Parathyroid adenoma (tissue), 2 donors: ENCODE results near the gene CLEC2L.

Experiments used
- H2AFZ ChIP-seq: fragments of 300-600 bp; sonication (generic); one replicate; pipeline ENCODE4 v1.7.0; 2017; ENCODE audit warnings: antibody characterized with exemption, mild to moderate bottlenecking
- H3K27ac ChIP-seq: fragments of 300-600 bp; sonication (generic); one replicate; pipeline ENCODE4 v1.7.0; 2017
- H3K27me3 ChIP-seq: fragments of 300-600 bp; sonication (generic); one replicate; pipeline ENCODE4 v1.7.0; 2017; ENCODE audit warnings: low read length; ENCODE audit not compliant: control insufficient read depth, insufficient read depth
- H3K36me3 ChIP-seq: fragments of 300-600 bp; sonication (generic); one replicate; pipeline ENCODE4 v1.7.0; 2017; ENCODE audit warnings: low read length; ENCODE audit not compliant: control insufficient read depth, insufficient read depth
- H3K4me1 ChIP-seq: fragments of 300-600 bp; sonication (generic); one replicate; pipeline ENCODE4 v1.7.0; 2017; ENCODE audit warnings: control low read depth
- H3K4me2 ChIP-seq: fragments of 300-600 bp; sonication (generic); one replicate; pipeline ENCODE4 v1.7.0; 2017; ENCODE audit warnings: low read length
- H3K4me3 ChIP-seq: fragments of 300-600 bp; sonication (generic); one replicate; pipeline ENCODE4 v1.7.0; 2017; ENCODE audit warnings: low read depth, low read length
- H3K79me2 ChIP-seq: fragments of 300-600 bp; sonication (generic); one replicate; pipeline ENCODE4 v1.7.0; 2017; ENCODE audit warnings: control low read depth
- H3K9ac ChIP-seq: fragments of 300-600 bp; sonication (generic); one replicate; pipeline ENCODE4 v1.7.0; 2017; ENCODE audit warnings: mild to moderate bottlenecking
- H3K9me3 ChIP-seq: fragments of 300-600 bp; sonication (generic); one replicate; pipeline ENCODE4 v1.7.0; 2017; ENCODE audit warnings: low read length; ENCODE audit not compliant: control insufficient read depth
- TF ChIP-seq, protein P1 (sequence below): fragments of 300-600 bp; sonication (generic); IDR thresholded peaks from one replicate; pipeline ENCODE4 v1.7.0; 2017; ENCODE audit warnings: antibody characterized with exemption, mild to moderate bottlenecking
- donor health status: primary hyperparathyroidism.

Gene CLEC2L

DNA sequence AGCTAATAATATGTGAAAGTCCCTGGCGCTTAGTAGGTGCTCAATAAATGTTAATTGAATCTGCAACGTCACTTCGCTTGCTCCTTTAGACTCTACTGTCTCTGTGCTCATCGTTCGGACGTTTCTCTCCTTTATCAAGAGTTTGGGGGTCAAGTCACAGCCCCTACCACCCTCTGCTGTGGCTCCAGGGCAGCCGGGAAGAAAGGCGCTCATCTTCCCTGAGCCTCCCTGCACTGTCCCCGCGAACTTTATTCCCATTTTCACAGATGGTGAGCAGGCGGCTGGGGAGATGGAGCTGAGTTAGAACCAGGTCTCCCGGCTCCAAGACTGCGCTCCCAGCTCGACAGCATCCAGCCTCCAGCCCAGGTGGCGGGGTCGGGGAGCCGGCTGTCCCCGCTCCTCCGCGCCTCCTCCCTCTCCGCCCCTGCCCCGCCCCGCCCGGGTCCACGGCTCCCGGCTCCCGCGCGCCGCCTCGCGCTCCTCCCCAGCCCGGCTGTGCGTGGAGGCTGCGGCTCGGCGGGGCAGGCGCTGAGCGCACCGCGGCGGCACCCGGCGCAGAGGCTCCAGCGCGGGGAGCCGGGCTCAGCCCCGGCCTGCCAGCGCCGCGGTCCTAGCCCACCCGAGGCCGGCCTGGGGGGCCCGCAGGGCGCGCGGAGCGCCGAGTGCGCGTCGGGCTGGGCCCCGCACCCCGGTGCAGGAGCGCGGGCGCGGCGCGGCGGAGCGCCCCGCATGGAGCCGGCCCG lies at the start of gene CLEC2L:
Gene CLEC2L (plus strand): TSS at position 487 of the 743 bp plus-strand sequence. CDS start 243 bp downstream, at position 730.
- Histone ChIP-seq H3K27me3 (no peaks in the 10 kb centered on the region), H3K4me2 (peak within 1 kb of the TSS; percentile 72), H3K4me1 (peaks cover 4% of the 10 kb centered on the region), H3K36me3 (no peaks in the 10 kb centered on the region), H3K79me2 (no peaks in the 10 kb centered on the region), H2AFZ (peak within 1 kb of the TSS; percentile 87), H3K27ac (no peak within 1 kb of the TSS), H3K9me3 (no peaks in the 10 kb centered on the region), H3K4me3 (peak within 1 kb of the TSS; percentile 22), H3K9ac (no peak within 1 kb of the TSS)
- TF ChIP-seq, protein P1, sequence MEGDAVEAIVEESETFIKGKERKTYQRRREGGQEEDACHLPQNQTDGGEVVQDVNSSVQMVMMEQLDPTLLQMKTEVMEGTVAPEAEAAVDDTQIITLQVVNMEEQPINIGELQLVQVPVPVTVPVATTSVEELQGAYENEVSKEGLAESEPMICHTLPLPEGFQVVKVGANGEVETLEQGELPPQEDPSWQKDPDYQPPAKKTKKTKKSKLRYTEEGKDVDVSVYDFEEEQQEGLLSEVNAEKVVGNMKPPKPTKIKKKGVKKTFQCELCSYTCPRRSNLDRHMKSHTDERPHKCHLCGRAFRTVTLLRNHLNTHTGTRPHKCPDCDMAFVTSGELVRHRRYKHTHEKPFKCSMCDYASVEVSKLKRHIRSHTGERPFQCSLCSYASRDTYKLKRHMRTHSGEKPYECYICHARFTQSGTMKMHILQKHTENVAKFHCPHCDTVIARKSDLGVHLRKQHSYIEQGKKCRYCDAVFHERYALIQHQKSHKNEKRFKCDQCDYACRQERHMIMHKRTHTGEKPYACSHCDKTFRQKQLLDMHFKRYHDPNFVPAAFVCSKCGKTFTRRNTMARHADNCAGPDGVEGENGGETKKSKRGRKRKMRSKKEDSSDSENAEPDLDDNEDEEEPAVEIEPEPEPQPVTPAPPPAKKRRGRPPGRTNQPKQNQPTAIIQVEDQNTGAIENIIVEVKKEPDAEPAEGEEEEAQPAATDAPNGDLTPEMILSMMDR = no peak

DNA sequence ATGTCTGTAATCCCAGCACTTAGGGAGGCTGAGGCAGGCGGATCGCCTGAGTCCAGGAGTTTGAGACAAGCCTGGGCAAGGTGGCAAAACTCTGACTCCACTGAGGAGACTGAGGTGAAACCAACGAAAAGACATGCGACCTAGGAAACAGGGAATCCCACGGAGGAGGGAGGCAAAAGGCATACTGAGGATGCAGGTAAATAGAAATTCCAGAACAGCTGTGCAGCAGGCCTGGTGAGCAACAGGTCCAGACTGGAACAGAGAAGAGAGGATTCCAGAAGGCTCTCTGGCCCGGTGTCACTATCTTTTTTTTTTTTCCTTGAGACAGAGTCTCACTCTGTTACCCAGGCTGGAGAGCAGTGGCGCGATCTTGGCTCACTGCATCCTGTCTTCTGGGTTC lies 47.3 kb upstream of the CLEC2L start:
- no peak overlapping the region for H3K4me3 ChIP-seq
- no peak overlapping the region for H3K27ac ChIP-seq
- peaks cover 2% of the 10 kb centered on the region for H3K4me1 ChIP-seq
- H3K9me3 ChIP-seq = no peaks in the 10 kb centered on the region
- H3K27me3 ChIP-seq = no peaks in the 10 kb centered on the region
- no peaks in the 10 kb centered on the region for H3K79me2 ChIP-seq
- no peaks in the 10 kb centered on the region for H3K36me3 ChIP-seq
- TF ChIP-seq, protein P1 = no peak
- H3K4me2 ChIP-seq = no peak overlapping the region
- H2AFZ ChIP-seq = no peak overlapping the region
- no peak overlapping the region for H3K9ac ChIP-seq

DNA sequence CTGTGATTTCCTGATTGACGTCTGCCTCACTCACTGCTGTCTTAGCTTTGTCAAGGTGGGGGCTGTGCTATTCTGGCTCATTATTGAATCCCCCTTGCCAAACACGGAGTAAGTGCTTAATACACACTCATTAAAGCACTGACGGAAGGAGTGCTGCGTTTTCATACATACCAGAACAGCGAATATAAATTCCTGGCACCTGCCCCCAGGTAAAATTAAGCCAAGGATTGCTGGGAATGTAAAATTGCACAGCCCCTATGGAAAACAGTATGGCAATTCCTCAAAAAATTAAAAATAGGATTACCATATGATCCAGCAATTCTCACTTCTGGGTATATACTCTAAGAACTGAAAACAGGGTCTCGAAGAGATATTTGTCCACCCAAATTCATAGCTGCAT lies 46.6 kb upstream of the CLEC2L start:
- peaks cover 1% of the 10 kb centered on the region for H3K4me1 ChIP-seq
- TF ChIP-seq, protein P1 = no peak
- H3K4me2 ChIP-seq = no peak overlapping the region
- H2AFZ ChIP-seq = no peak overlapping the region
- H3K36me3 ChIP-seq = no peaks in the 10 kb centered on the region
- H3K79me2 ChIP-seq = no peaks in the 10 kb centered on the region
- H3K27me3 ChIP-seq = no peaks in the 10 kb centered on the region
- no peaks in the 10 kb centered on the region for H3K9me3 ChIP-seq
- H3K9ac ChIP-seq = no peak overlapping the region
- no peak overlapping the region for H3K27ac ChIP-seq
- H3K4me3 ChIP-seq = no peak overlapping the region

DNA sequence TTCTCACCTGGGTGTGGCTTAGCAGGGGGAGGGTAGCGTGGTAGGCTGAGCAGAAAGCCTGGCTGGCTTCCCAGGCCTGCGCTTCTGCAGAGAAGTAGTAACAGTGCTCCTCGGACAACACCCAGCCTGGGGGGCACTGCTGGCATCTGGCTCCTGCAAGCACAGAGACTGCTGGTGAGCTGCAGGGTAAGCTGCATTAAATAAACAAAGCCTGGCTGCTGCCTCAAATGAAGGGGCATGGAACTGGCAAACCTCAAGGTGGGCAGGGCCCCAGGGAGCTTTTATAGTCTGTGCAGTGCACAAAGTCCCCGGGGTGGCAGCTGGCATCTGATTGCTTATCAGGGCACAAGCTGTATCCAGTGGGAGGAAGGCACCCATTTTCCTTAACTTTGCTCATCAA lies 43.9 kb upstream of the CLEC2L start:
- TF ChIP-seq, protein P1 = no peak
- H3K79me2 ChIP-seq = no peaks in the 10 kb centered on the region
- H3K9ac ChIP-seq = no peak overlapping the region
- no peaks in the 10 kb centered on the region for H3K36me3 ChIP-seq
- no peaks in the 10 kb centered on the region for H3K9me3 ChIP-seq
- H3K27me3 ChIP-seq = no peaks in the 10 kb centered on the region
- H3K4me2 ChIP-seq = no peak overlapping the region
- H3K27ac ChIP-seq = no peak overlapping the region
- H2AFZ ChIP-seq = no peak overlapping the region
- no peak overlapping the region for H3K4me3 ChIP-seq
- H3K4me1 ChIP-seq = no peaks in the 10 kb centered on the region

DNA sequence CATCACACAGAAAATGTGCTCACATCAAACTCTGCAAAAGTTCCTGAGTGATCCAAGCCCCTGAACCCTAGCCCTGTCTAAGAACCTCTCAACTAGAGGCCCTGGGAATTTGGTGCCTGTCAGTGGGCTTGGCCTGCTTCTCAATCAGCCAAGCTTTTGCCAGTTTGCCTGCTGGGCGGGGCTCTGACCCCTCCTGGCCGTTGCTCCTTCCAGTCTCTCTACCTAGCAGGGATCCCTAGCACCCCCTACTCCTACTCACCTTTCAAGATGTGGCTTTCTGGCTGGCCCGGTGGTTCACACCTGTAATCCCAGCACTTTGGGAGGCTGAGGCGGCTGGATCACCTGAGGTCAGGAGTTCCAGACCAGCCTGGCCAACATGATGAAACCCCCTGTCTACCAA lies 42.1 kb upstream of the CLEC2L start:
- Histone ChIP-seq H3K4me2 (no peak overlapping the region), H3K9ac (no peak overlapping the region), H3K4me1 (no peaks in the 10 kb centered on the region), H3K4me3 (no peak overlapping the region), H3K9me3 (no peaks in the 10 kb centered on the region), H3K27ac (no peak overlapping the region), H3K27me3 (no peaks in the 10 kb centered on the region), H2AFZ (no peak overlapping the region), H3K79me2 (no peaks in the 10 kb centered on the region), H3K36me3 (no peaks in the 10 kb centered on the region)
- TF ChIP-seq, protein P1 = no peak
